Islet precursor cell (in vitro differentiated cells): Measurements from ENCODE around the gene CHST5.
"Not testable (repeated sequence)": the region's sequence is repeated elsewhere in the genome, so short reads cannot be mapped to it uniquely, and the experiment has no call there.

Experiments used
- DNase-seq: peaks from one replicate; pipeline ENCODE4 v3.0.0-alpha.2; 2018

CHST5 gene

GRCh38 chr16:75548456-75548855 lies 12.5 kb upstream of the CHST5 start:
- DNase-seq: not testable (repeated sequence)

GRCh38 chr16:75546293-75546692 lies 10.4 kb upstream of the CHST5 start:
- DNase-seq: no peak

- not testable (repeated sequence) for DNase-seq
Measured at GRCh38 chr16:75545879-75546278, 10.0 kb upstream of the CHST5 start.

GRCh38 chr16:75542462-75542861 lies 6.6 kb upstream of the CHST5 start:
- DNase-seq: not testable (repeated sequence)

- no peak for DNase-seq
Measured at GRCh38 chr16:75541236-75541635, 5.3 kb upstream of the CHST5 start.

- not testable (repeated sequence) for DNase-seq
Measured at GRCh38 chr16:75538882-75539565, 3.1 kb upstream of the CHST5 start.

- DNase-seq: no peak
Measured at GRCh38 chr16:75537776-75538175, 1.9 kb upstream of the CHST5 start.

GRCh38 chr16:75535211-75535843 lies 581 bp downstream of the CHST5 start:
- DNase-seq: no peak

GRCh38 chr16:75534560-75535205 lies 1.2 kb downstream of the CHST5 start:
- DNase-seq: no peak

- DNase-seq: no peak
Measured at GRCh38 chr16:75532791-75533190, 3.1 kb downstream of the CHST5 start.

GRCh38 chr16:75532142-75532765 lies 3.7 kb downstream of the CHST5 start:
- no peak for DNase-seq

GRCh38 chr16:75529959-75530358 lies 5.9 kb downstream of the CHST5 start:
- no peak for DNase-seq

GRCh38 chr16:75529056-75529905 lies 6.6 kb downstream of the CHST5 start:
- DNase-seq: no peak

- DNase-seq: no peak
Measured at GRCh38 chr16:75527825-75528299, 8.0 kb downstream of the CHST5 start.

- no peak for DNase-seq
Measured at GRCh38 chr16:75526032-75526790, 9.7 kb downstream of the CHST5 start.

GRCh38 chr16:75519175-75519574 lies 16.7 kb downstream of the CHST5 start:
- no peak for DNase-seq

- DNase-seq: peak; percentile 63
Measured at GRCh38 chr16:75516189-75516966, 19.5 kb downstream of the CHST5 start.

GRCh38 chr16:75514296-75514695 lies 21.6 kb downstream of the CHST5 start:
- no peak for DNase-seq

GRCh38 chr16:75506574-75506973 lies 29.3 kb downstream of the CHST5 start:
- DNase-seq: no peak

- DNase-seq: no peak
Measured at GRCh38 chr16:75506107-75506506, 29.8 kb downstream of the CHST5 start.

- DNase-seq: no peak
Measured at GRCh38 chr16:75503801-75504200, 32.1 kb downstream of the CHST5 start.
